Breast epithelium (tissue), 3 donors: ENCODE results near the gene ATP8B1.

Experiments
- CTCF ChIP-seq, 3 donors: fragments of 450-650 bp; IDR thresholded peaks; one replicate each; pipeline ENCODE4 v1.5.1; 2016 to 2017; ENCODE audit warnings: antibody characterized with exemption in 3 of 3, mild to moderate bottlenecking in 3 of 3, moderate library complexity in 3 of 3
- POLR2A ChIP-seq: fragments of 450-650 bp; IDR thresholded peaks from one replicate; pipeline ENCODE4 v1.6.1; 2016; ENCODE audit warnings: antibody characterized with exemption, mild to moderate bottlenecking, moderate library complexity
- POLR2AphosphoS5 ChIP-seq, 3 donors: sonication (generic); formaldehyde crosslinking; IDR thresholded peaks; one replicate each; pipeline ENCODE4 v1.6.1; 2017; ENCODE audit warnings: antibody characterized with exemption in 3 of 3

- TF ChIP-seq CTCF (IDR thresholded peaks at IDR 0.05) (no peak), POLR2AphosphoS5 (IDR thresholded peaks at IDR 0.05) (peak in 2 of 3 donors; percentile 45 to 67), POLR2A (no peak)
Observed at GRCh38 chr18:57776767-57777166, 26.3 kb downstream of the ATP8B1 start.
